ENCODE results near the gene IQGAP2. TPM values are rescaled to one million over a fixed set of nuclear protein-coding genes. Genes with fewer than 3 reads are reported as not detected.
A peak's percentile ranks its signal among the peaks of the same experiment; 100 is the strongest.

IQGAP2 gene
- total and polyA plus RNA-seq, 9 of the 15 experiments (the other 6 are each of a cell fraction or from before 2014, with no cell fraction given), result 8.7 to 23.2 (median 17.4) TPM

DNA sequence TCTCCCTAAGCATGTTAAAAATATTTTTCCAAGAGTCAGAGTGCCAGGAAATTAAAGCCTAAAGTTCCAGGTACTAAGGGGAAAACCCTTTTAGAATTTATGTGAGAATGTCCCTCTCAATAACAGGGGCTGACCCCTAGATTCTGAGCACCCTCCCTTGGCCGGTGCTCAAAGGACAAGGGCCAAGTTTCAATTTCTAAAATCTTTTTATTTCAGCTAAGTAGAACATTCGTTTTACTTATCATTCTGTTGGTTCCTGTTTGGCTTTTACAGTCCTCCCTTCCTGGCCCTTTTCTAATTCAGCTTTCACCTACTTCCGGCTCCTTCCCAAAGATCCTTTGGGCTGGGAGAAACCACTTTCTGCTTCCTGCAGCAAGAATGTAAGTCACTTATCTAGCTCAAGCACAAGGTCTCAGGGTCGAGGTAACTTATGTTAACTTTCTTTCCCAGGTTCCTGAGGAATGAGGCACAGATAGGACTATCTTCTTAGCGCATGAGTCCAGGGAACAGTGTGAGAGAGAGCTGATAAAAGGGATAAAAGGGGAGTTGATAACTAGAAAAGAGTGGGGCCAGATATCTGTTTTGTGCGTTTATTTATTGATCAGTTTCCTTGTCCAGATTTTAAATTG lies 254.7 kb downstream of the IQGAP2 start (continued):
- TF ChIP-seq, protein P1, sequence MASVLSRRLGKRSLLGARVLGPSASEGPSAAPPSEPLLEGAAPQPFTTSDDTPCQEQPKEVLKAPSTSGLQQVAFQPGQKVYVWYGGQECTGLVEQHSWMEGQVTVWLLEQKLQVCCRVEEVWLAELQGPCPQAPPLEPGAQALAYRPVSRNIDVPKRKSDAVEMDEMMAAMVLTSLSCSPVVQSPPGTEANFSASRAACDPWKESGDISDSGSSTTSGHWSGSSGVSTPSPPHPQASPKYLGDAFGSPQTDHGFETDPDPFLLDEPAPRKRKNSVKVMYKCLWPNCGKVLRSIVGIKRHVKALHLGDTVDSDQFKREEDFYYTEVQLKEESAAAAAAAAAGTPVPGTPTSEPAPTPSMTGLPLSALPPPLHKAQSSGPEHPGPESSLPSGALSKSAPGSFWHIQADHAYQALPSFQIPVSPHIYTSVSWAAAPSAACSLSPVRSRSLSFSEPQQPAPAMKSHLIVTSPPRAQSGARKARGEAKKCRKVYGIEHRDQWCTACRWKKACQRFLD (CRISPR knock-in tag; IDR thresholded peaks at IDR 0.05), result peak; percentile 97
- TF ChIP-seq, protein P2, sequence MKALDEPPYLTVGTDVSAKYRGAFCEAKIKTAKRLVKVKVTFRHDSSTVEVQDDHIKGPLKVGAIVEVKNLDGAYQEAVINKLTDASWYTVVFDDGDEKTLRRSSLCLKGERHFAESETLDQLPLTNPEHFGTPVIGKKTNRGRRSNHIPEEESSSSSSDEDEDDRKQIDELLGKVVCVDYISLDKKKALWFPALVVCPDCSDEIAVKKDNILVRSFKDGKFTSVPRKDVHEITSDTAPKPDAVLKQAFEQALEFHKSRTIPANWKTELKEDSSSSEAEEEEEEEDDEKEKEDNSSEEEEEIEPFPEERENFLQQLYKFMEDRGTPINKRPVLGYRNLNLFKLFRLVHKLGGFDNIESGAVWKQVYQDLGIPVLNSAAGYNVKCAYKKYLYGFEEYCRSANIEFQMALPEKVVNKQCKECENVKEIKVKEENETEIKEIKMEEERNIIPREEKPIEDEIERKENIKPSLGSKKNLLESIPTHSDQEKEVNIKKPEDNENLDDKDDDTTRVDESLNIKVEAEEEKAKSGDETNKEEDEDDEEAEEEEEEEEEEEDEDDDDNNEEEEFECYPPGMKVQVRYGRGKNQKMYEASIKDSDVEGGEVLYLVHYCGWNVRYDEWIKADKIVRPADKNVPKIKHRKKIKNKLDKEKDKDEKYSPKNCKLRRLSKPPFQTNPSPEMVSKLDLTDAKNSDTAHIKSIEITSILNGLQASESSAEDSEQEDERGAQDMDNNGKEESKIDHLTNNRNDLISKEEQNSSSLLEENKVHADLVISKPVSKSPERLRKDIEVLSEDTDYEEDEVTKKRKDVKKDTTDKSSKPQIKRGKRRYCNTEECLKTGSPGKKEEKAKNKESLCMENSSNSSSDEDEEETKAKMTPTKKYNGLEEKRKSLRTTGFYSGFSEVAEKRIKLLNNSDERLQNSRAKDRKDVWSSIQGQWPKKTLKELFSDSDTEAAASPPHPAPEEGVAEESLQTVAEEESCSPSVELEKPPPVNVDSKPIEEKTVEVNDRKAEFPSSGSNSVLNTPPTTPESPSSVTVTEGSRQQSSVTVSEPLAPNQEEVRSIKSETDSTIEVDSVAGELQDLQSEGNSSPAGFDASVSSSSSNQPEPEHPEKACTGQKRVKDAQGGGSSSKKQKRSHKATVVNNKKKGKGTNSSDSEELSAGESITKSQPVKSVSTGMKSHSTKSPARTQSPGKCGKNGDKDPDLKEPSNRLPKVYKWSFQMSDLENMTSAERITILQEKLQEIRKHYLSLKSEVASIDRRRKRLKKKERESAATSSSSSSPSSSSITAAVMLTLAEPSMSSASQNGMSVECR (CRISPR knock-in tag; IDR thresholded peaks at IDR 0.05), result no peak
- TF ChIP-seq DIDO1 (tag; IDR thresholded peaks at IDR 0.05; ENCODE audit: low read depth) (no peak), HIVEP1 (CRISPR knock-in tag; IDR thresholded peaks at IDR 0.05) (no peak), PURB (CRISPR knock-in tag; IDR thresholded peaks at IDR 0.05; ENCODE audit: low read depth) (no peak), ZBTB49 (CRISPR knock-in tag; IDR thresholded peaks at IDR 0.05; ENCODE audit: borderline replicate concordance) (no peak)
- TF ChIP-seq, protein P3, sequence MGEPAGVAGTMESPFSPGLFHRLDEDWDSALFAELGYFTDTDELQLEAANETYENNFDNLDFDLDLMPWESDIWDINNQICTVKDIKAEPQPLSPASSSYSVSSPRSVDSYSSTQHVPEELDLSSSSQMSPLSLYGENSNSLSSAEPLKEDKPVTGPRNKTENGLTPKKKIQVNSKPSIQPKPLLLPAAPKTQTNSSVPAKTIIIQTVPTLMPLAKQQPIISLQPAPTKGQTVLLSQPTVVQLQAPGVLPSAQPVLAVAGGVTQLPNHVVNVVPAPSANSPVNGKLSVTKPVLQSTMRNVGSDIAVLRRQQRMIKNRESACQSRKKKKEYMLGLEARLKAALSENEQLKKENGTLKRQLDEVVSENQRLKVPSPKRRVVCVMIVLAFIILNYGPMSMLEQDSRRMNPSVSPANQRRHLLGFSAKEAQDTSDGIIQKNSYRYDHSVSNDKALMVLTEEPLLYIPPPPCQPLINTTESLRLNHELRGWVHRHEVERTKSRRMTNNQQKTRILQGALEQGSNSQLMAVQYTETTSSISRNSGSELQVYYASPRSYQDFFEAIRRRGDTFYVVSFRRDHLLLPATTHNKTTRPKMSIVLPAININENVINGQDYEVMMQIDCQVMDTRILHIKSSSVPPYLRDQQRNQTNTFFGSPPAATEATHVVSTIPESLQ (CRISPR knock-in tag; IDR thresholded peaks at IDR 0.05), result no peak
- TF ChIP-seq, protein P4, sequence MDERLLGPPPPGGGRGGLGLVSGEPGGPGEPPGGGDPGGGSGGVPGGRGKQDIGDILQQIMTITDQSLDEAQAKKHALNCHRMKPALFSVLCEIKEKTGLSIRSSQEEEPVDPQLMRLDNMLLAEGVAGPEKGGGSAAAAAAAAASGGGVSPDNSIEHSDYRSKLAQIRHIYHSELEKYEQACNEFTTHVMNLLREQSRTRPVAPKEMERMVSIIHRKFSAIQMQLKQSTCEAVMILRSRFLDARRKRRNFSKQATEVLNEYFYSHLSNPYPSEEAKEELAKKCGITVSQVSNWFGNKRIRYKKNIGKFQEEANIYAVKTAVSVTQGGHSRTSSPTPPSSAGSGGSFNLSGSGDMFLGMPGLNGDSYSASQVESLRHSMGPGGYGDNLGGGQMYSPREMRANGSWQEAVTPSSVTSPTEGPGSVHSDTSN (CRISPR knock-in tag; IDR thresholded peaks at IDR 0.05; ENCODE audit: low read depth), result no peak
- TF ChIP-seq, protein P4 (tag; conservative IDR thresholded peaks at IDR 0.05; ENCODE audit: low read depth), result peak; percentile 44
- TF ChIP-seq, protein P5, sequence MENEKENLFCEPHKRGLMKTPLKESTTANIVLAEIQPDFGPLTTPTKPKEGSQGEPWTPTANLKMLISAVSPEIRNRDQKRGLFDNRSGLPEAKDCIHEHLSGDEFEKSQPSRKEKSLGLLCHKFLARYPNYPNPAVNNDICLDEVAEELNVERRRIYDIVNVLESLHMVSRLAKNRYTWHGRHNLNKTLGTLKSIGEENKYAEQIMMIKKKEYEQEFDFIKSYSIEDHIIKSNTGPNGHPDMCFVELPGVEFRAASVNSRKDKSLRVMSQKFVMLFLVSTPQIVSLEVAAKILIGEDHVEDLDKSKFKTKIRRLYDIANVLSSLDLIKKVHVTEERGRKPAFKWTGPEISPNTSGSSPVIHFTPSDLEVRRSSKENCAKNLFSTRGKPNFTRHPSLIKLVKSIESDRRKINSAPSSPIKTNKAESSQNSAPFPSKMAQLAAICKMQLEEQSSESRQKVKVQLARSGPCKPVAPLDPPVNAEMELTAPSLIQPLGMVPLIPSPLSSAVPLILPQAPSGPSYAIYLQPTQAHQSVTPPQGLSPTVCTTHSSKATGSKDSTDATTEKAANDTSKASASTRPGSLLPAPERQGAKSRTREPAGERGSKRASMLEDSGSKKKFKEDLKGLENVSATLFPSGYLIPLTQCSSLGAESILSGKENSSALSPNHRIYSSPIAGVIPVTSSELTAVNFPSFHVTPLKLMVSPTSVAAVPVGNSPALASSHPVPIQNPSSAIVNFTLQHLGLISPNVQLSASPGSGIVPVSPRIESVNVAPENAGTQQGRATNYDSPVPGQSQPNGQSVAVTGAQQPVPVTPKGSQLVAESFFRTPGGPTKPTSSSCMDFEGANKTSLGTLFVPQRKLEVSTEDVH (IDR thresholded peaks at IDR 0.05; ENCODE audit: low read depth, partially characterized antibody), result peak; percentile 62
